ENCODE measurements around the gene MAML1. TPM values are rescaled to one million over a fixed set of nuclear protein-coding genes. Genes with fewer than 3 reads are reported as not detected.

Gene MAML1
- total RNA-seq, 2 donors from 2014 or later: 25.3 to 29.6 TPM

DNA sequence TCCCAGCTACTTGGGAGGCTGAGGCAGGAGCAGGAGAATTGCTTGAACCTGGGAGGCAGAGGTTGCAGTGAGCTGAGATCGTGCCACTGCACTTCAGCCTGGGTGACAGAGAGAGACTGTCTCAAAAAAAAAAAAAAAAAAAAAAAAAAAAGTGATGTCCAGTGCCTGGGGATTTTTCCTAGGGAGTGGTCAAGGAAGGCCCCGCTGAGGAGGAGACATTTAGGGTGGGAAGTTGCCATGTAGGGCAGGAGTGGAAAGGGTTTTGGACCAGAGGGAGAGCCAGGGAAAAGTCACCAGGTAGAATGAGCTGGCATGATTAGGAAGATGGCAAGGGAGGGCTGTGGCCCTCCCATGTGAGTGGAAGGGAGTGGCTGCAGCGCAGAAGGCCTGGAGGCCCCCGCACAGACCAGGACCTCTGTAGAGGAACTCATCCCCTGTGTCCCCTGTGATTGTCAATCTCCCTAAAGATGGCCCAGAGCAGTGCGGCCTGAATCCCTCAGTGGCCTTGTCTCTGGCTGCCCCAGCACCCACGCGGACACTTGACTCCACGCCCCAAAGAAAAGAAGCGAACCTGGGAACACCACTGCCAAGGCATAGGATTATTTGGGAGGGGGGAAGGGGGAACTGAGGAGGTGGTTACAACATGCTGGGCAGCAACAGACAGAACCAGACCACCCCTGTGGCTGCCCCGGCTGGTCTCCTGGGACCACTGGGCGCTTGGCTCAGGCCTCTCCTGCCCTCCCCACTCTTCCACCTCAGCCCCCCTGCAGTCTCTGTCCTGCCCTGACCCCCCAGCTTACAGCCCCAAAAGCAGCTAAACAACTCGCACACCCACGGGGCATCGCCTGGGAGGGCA, 85.5 kb downstream of the MAML1 start:
- Mint-ChIP-seq H3K36me3 (peaks cover 10 to 22% of the 10 kb centered on the region in 2 donors), H3K9me3 (no peaks in the 10 kb centered on the region), H3K27ac (peak overlapping the region; percentile 79 to 92)
- DNase-seq (ENCODE audit: low spot score in 2 of 2) (no peak), ATAC-seq (no peak)

DNA sequence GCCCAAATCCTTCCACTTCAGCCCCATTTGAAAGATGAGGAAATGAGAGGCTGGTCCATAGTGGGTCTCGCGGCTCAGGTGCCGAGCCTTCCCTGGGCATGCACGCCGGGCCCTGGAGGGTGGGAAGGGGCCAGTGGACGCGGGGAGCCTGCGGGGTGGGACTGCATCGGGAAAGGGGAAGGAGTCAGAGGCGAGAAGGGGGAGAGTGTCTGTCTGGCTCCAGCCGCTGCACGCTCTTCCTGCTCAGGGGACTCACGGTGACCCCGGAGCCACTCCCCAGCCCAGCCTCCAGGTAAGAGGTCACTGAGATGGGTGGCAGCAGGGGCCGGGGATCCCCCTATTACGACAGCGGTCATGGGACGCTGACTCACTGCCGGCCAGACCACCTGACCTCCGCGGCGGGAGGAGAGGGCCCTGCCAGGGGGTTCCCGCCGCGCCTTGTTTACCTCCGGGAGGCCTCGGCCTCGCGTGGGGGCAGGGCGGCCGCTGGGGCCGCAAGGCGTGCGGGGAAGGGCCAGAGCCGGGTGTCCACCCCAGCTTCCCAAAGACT, 86.2 kb downstream of the MAML1 start:
- ATAC-seq (peak; percentile 73 to 85), DNase-seq (ENCODE audit: low spot score in 2 of 2) (peak; percentile 77 to 96)
- Mint-ChIP-seq H3K27ac (peak overlapping the region; percentile 81 to 92), H3K36me3 (peaks cover 10 to 23% of the 10 kb centered on the region in 2 donors), H3K9me3 (no peaks in the 10 kb centered on the region)

DNA sequence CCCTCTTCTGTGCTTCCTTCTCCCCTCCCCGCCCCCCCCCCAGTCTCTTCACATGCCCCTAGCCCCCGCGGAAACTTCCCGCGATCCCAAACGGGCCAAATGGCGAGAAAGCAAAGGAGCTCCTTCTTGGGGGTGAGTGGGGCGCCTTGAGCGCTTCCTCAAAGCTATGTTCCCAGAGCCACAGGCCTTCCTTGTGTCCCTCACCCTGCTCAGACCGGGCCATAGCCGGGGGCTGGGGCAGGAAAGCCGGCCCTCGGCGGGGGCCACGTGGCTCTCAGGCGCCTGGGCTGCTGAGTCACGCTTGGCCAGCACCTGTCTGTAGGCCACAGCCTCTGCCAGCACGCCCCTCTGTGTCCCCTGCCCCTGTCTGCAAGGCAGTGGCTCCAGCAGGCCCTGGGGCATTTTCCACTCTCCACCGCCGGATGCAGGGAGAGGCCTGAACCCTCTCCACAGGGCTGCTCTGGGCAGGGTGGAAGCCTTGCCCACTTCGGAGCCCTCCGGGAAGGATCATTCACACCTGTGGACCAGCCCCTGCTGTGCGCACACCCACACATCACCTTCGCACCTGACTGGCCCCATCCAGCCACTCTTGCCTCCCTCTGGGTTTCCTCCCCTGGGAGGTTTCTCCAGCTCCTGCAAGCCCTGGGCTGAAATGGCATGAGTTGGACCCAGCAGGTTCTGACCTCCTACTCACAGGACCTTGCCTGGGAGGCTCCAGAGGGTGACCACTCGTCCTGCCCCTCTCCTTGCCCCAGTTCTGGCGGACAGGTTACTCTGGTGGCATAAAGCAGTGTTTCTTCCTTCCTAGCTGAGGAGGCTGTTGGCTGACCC, 86.9 kb downstream of the MAML1 start:
- ATAC-seq (peak; percentile 25 to 50), DNase-seq (ENCODE audit: low spot score in 2 of 2) (peak; percentile 51 to 81)
- Mint-ChIP-seq H3K9me3 (no peaks in the 10 kb centered on the region), H3K36me3 (peaks cover 12 to 24% of the 10 kb centered on the region in 2 donors), H3K27ac (peak overlapping the region; percentile 90 to 92)

DNA sequence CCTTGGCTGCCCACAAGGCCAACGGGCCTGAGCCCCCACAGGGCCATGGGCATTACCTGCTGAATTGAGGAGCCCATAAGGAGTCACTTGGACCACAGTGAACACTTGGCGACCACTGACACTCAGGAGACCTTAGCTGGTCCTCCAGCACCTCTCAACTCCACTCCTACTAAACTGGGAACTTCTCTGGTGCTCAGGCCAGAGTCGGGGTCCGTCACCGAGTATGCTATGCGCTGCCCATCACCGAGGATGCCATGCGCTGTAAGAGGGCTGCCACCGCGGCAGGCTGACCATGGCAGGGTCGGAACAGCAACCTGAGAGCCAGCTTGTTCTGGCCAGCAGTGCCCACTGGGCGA, 87.5 kb downstream of the MAML1 start:
- ATAC-seq (no peak), DNase-seq (ENCODE audit: low spot score in 2 of 2) (no peak)
- H3K36me3 Mint-ChIP-seq: peaks cover 16 to 27% of the 10 kb centered on the region in 2 donors

DNA sequence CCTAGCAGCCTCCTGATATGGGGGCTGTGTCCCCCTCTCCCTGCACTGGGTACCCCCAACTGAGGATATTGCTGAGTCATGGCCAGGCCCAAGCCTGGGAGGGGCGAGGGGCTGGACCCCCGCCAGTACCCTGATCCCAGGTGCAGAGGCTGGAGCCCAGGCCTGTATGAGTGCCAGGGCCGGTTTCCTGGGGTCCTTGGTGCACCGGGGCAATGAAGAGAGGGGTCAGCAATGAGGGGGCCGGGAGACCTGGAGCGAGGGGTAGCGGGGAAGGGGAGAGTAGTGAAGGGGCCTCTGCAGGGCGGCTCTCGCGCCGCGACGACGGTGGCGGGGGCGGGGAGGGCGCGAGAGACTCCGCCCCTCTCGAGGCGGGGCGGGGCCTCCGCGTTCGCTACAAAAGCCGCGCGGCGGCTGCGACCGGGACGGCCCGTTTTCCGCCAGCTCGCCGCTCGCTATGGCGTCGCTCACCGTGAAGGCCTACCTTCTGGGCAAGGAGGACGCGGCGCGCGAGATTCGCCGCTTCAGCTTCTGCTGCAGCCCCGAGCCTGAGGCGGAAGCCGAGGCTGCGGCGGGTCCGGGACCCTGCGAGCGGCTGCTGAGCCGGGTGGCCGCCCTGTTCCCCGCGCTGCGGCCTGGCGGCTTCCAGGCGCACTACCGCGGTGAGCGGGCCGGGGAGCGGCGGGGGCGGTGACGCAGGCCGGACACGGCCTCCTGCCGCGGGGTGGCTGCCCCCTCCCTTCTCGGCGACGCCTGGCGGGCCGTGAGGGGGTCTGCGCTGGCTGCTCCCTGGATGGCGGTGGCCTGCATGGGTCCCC, 88.1 kb downstream of the MAML1 start, which contains the start of gene SQSTM1:
Gene SQSTM1 (plus strand): TSS at position 423 of the 815 bp plus-strand sequence. CDS start 32 bp downstream, at position 455.
- peaks cover 14 to 24% of the 10 kb centered on the region in 2 donors for H3K36me3 Mint-ChIP-seq
- H3K27ac Mint-ChIP-seq: peak within 1 kb of the TSS; percentile 92 to 96
- H3K9me3 Mint-ChIP-seq: no peaks in the 10 kb centered on the region
- peak; percentile 85 for DNase-seq (ENCODE audit: low spot score in 2 of 2)
- ATAC-seq: peak; percentile 40 to 56

More for the DNA sequence above, 87.5 kb downstream of the MAML1 start:
- peak overlapping the region; percentile 90 to 92 for H3K27ac Mint-ChIP-seq
- no peaks in the 10 kb centered on the region for H3K9me3 Mint-ChIP-seq

DNA sequence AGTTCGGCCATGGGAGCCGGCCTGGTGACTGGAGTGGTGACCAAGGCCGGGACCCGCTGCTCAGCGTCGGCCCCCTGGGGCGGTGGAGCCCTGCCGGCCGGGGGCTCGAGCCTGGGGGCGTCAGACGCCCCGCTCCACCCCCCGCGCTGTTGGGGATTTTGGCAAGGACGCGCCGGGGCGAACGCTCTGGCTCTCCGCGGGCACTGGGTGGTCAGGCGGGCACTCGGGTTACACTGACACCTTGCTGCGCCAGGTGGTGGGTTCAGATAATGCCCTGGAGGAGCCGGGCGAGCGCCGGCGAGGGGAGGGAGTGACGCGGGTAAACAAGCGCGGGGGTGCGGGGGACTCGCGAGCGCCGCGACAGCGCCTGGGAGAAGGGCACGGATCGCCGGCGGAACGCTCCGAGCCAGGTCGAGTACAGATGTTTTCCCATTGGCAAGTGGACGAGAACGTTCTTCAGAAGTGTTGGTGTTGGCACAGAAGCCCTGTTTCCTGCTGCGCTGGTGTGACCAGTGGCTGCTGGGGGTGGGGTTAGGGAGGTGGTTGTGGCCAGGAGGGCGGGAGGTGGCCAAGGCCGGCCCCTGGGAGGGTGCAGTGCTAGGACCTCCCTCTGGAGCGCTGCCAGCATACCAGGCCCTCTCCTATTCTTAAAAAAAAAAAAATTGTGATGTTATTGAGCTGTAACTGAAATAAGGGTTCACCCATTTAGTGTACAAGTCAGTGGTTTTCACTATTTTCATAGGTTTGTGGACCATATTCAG, 88.9 kb downstream of the MAML1 start:
- Mint-ChIP-seq H3K27ac (peak overlapping the region; percentile 91 to 96), H3K9me3 (no peaks in the 10 kb centered on the region), H3K36me3 (peaks cover 14 to 23% of the 10 kb centered on the region in 2 donors)
- ATAC-seq (peak; percentile 55 to 66), DNase-seq (ENCODE audit: low spot score in 2 of 2) (peak in 1 of 2 donors; percentile 88)

DNA sequence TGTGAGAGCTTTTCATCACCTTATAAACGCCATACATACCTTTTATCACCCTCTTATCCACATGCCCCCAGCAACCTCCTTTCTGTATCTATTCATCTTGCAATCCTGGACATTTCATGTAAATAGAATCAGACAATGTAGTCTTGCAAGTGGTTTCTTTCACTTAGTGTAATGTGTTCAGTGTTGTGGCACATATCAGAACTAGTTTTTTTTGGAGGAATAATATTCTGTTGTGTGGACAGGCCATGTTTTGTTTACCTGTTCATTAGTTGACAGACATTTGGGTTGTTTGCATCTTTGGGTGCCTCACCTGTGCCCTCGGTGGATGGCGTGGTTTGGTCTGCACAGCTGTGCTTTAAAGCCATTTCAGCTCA, 89.4 kb downstream of the MAML1 start:
- H3K27ac Mint-ChIP-seq: peak overlapping the region; percentile 78 to 91
- H3K9me3 Mint-ChIP-seq: no peaks in the 10 kb centered on the region
- H3K36me3 Mint-ChIP-seq: peaks cover 19 to 23% of the 10 kb centered on the region in 2 donors
- DNase-seq (ENCODE audit: low spot score in 2 of 2) (no peak), ATAC-seq (no peak)

DNA sequence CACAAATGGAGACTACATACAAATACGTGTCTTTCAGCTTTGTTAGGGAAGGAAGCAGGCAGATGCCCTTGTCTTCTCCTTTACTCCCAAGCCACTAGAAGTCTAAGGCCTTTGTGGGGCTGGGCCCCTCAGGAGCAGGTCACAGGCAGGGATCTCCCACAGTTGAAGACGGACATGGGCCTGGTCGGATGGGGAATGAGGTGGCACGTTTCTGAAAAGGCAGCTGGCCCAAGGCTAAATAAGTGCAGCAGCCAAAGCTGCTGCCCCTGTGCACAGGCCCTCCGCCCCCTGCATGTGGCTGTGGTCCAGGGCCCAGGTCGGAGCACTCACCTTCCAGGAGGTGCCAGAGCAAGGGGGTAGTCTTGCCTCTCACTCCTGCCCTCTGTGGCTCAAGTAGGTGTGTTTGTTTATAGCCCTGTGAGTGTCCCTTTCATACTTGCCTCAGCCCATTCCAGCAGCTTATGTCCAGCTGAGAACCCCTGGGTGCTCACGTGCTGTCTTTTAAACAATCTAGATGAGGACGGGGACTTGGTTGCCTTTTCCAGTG, 89.9 kb downstream of the MAML1 start:
- H3K9me3 Mint-ChIP-seq: no peaks in the 10 kb centered on the region
- ATAC-seq (no peak), DNase-seq (ENCODE audit: low spot score in 2 of 2) (no peak)
- peaks cover 19 to 24% of the 10 kb centered on the region in 2 donors for H3K36me3 Mint-ChIP-seq
- H3K27ac Mint-ChIP-seq: peak overlapping the region; percentile 78 to 91

DNA sequence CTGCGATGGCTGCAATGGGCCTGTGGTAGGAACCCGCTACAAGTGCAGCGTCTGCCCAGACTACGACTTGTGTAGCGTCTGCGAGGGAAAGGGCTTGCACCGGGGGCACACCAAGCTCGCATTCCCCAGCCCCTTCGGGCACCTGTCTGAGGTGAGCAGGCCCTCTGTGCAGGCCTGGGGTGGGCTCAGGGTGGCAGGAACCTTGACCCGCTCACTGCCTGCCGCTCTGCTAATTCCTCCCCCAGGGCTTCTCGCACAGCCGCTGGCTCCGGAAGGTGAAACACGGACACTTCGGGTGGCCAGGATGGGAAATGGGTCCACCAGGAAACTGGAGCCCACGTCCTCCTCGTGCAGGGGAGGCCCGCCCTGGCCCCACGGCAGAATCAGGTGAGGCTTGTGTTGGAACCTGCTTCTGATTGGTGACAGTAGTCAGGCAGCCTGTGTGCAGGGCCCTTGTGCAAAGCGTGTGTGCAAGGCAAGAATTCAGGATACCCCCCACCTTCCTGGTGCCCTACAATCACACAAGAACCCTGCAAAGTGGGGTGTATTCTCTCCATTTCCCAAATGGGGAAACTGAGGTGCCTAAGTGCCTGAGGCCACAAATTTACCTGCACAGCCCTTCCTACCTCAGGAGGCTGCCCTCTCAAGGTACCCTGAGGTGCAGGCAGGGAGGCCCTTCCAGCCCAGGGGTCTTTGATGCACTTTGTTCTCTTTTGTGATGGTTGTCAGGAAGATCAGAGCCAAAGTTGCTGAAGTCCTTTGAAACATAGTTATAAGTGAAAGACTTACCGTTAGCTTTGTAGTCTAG, 91.5 kb downstream of the MAML1 start:
- DNase-seq (ENCODE audit: low spot score in 2 of 2) (no peak), ATAC-seq (no peak)
- Mint-ChIP-seq H3K27ac (peak overlapping the region; percentile 6 to 41), H3K9me3 (no peaks in the 10 kb centered on the region), H3K36me3 (peaks cover 33 to 35% of the 10 kb centered on the region in 2 donors)

DNA sequence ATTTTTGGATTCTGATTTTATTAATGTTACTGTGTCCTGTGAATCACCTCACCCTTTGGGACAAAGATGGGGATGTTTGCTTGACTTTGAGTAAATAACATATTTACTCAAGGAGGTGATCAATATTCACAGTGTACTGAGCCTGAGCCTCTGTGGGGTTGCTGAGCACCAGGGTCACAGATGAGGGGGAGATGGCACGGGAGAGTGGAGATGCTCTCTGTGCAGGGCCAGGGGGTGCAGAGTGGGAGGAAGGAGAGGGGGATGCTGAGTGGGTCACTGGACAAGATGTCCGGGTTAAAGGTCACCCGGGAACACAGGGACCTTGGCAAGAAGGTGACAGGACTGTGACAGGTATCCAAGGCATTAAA, 92.1 kb downstream of the MAML1 start:
- no peak for ATAC-seq
- DNase-seq (ENCODE audit: low spot score in 2 of 2): no peak
- Mint-ChIP-seq H3K27ac (peak overlapping the region; percentile 6 to 41), H3K9me3 (no peaks in the 10 kb centered on the region), H3K36me3 (peaks cover 39 to 41% of the 10 kb centered on the region in 2 donors)

DNA sequence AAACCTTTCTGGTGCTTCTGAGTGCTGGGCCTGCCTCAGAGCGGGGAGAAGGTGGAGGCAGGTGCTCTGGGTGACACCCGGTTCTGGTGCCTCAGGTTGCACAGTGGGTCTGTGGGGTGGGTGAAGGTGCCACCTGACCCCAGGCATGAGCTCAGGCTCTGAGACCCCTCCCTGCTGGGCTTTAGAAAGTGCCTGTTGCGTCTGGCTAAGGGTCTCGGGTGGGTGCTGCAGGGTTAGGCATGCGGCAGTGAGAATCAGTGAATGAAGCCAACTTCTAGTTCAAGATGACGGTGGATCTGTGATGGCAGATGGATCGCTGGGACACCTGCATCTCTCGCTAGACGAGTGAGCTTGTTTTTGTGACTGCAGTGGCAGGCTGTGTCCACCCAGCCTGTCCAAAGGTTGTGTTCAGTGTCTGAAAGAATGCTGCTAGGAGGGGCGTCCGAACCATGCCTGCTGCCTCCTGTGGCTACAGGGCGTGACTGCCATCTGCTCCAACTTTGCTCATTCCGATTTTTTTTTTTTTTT, 93.1 kb downstream of the MAML1 start:
- DNase-seq (ENCODE audit: low spot score in 2 of 2) (no peak), ATAC-seq (no peak)
- no peak overlapping the region for H3K27ac Mint-ChIP-seq
- no peaks in the 10 kb centered on the region for H3K9me3 Mint-ChIP-seq
- peaks cover 45 to 49% of the 10 kb centered on the region in 2 donors for H3K36me3 Mint-ChIP-seq
